ENCODE results near the gene ENO3. TPM values are rescaled to one million over a fixed set of nuclear protein-coding genes. Genes with fewer than 3 reads are reported as not detected.
"Not testable (repeated sequence)": the region's sequence is repeated elsewhere in the genome, so short reads cannot be mapped to it uniquely, and the experiment has no call there.

ENO3 gene
- total and polyA plus RNA-seq, 5 experiments from 2014 or later: 1.5 to 36.7 (median 3.0) TPM

- ATAC-seq: no peak
- Mint-ChIP-seq H3K27me3 (no peaks in the 10 kb centered on the region), H3K27ac (no peak overlapping the region), H3K36me3 (no peaks in the 10 kb centered on the region), H3K4me3 (no peak overlapping the region), H3K4me1 (peaks cover 0 to 6% (median 3%) of the 10 kb centered on the region in 4 donors), H3K9me3 (no peaks in the 10 kb centered on the region)
- DNase-seq: no peak
- POLR2A ChIA-PET: interaction anchor here (0.6 to 1.0 kb wide), 3 partner anchors 19 to 897 kb away, joined by 3 read pairs; no protein-coding TSS in a partner anchor
Observed at GRCh38 chr17:4920351-4921048, 30.4 kb upstream of the ENO3 start.

DNA sequence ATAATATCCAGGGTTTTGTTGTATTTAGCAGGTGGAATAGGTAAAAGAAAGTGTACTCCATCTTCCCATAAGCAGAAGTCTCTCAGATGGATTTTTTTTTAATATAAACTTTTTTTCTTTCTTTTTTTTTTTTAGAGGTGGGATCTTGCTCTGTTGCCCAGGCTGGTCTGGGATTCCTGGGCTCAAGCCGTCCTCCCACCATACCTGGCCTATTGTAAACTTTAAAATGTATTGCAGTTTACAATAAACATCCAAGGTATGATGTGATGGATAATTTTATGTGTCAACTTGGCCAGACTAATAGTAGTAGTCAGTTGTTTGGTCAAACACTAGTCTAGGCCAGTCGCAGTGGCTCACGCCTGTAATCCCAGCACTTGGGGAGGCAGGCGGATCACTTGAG is 29.6 kb upstream of the ENO3 start:
- no peak overlapping the region for H3K27ac Mint-ChIP-seq
- DNase-seq (no peak), ATAC-seq (no peak)
- no peak overlapping the region for H3K4me3 Mint-ChIP-seq
- H3K27me3 Mint-ChIP-seq: no peaks in the 10 kb centered on the region
- no peaks in the 10 kb centered on the region for H3K9me3 Mint-ChIP-seq
- no peaks in the 10 kb centered on the region for H3K36me3 Mint-ChIP-seq
- peaks cover 0 to 6% (median 3%) of the 10 kb centered on the region in 4 donors for H3K4me1 Mint-ChIP-seq
- POLR2A ChIA-PET: interaction anchor here (0.7 kb wide), 1 partner anchor 898 kb away, joined by 3 read pairs; no protein-coding TSS in a partner anchor

DNA sequence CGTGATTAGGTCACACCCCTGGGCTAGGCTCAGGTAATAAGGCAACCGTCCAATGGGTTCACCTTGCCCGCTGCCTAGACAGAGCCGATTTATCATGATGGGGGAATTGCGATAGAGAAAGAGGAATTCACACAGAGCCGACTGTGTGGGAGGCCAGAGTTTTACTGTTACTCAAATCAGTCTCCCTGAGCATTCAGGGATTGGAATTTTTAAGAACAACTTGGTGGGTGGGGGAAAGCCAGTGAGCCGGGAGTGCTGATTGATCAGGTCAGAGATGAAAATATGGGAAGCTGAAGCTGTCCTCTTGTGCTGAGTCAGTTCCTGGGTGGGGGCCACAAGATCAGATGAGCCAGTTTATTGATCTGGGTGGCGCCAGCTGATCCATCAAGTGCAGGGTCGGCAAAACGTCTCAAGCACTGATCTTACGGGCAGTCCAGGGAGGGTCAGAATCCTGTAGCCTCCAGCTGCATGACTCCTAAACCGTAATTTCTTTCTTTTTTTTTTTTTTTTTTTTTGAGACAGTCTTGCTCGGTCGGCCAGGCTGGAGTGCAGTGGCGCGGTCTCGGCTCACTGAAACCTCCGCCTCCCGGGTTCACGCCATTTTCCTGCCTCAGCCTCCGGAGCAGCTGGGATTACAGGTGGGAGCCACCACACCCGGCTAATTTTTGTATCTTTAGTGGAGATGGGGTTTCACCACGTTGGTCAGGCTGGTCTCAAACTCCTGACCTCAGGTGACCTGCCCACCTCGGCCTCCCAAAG is 24.2 kb upstream of the ENO3 start:
- DNase-seq, H3K4me3 Mint-ChIP-seq, H3K27me3 Mint-ChIP-seq, H3K9me3 Mint-ChIP-seq, ATAC-seq: not testable (repeated sequence)
- Mint-ChIP-seq H3K4me1 (peaks cover 3 to 12% (median 5%) of the 10 kb centered on the region in 4 donors), H3K27ac (peak overlapping the region in 1 of 10 donors; percentile 26), H3K36me3 (peaks cover 6 to 28% (median 6%) of the 10 kb centered on the region in 3 donors)
- POLR2A ChIA-PET: interaction anchor here (0.6 kb wide), 1 partner anchor 21 kb away, joined by 3 read pairs; no protein-coding TSS in a partner anchor

GRCh38 chr17:4928881-4929280 is 22.0 kb upstream of the ENO3 start:
- H3K4me3 Mint-ChIP-seq: no peak overlapping the region
- H3K9me3 Mint-ChIP-seq: no peaks in the 10 kb centered on the region
- ATAC-seq (no peak), DNase-seq (no peak)
- H3K4me1 Mint-ChIP-seq: peaks cover 14 to 25% (median 17%) of the 10 kb centered on the region in 4 donors
- no peaks in the 10 kb centered on the region for H3K27me3 Mint-ChIP-seq
- peak overlapping the region in 2 of 10 donors; percentile 49 to 66 for H3K27ac Mint-ChIP-seq
- POLR2A ChIA-PET: interaction anchor here (1.0 kb wide), 1 partner anchor 32 kb away, joined by 3 read pairs; no protein-coding TSS in a partner anchor
- H3K36me3 Mint-ChIP-seq: peaks cover 6 to 30% (median 6%) of the 10 kb centered on the region in 3 donors

DNA sequence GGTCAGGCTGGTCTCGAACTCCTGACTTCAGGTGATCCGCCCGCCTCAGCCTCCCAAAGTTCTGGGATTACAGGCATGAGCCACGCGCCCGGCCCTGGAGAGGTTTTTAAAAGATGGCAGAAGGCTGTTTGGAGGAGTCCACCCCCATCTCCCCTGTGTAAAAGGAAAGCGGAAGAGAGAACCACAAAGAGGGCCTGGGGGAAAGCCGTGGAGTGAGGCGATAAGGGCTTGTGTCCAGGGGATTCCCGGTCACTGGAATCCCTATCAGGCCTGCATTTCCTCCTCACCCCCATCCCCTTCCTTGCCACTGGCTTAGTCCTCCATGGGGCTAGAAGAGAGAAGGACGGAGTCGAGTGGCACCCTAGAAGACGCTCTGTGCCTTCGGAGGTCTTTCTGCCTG is 19.0 kb upstream of the ENO3 start, which contains the start of gene GP1BA:
Gene GP1BA (plus strand): TSS at position 315 of the 400 bp plus-strand sequence. CDS start 328 bp downstream, outside the sequence.
- H3K27ac Mint-ChIP-seq: peak within 1 kb of the TSS in 5 of 10 donors; percentile 1 to 82 (median 82)
- DNase-seq: no peak
- no peaks in the 10 kb centered on the region for H3K27me3 Mint-ChIP-seq
- H3K4me3 Mint-ChIP-seq: peak within 1 kb of the TSS in 1 of 10 donors; percentile 26
- peaks cover 6 to 32% (median 6%) of the 10 kb centered on the region in 3 donors for H3K36me3 Mint-ChIP-seq
- POLR2A ChIA-PET: interaction anchor here (0.6 to 1.8 kb wide), 2 partner anchors 9 to 389 kb away, joined by 3 to 9 read pairs; no protein-coding TSS in a partner anchor
- peaks cover 31 to 46% (median 33%) of the 10 kb centered on the region in 4 donors for H3K4me1 Mint-ChIP-seq
- no peaks in the 10 kb centered on the region for H3K9me3 Mint-ChIP-seq
- no peak for ATAC-seq

- Mint-ChIP-seq H3K4me1 (peaks cover 34 to 52% (median 36%) of the 10 kb centered on the region in 4 donors), H3K9me3 (no peaks in the 10 kb centered on the region), H3K27ac (peak overlapping the region in 2 of 10 donors; percentile 1 to 82), H3K27me3 (no peaks in the 10 kb centered on the region), H3K4me3 (no peak overlapping the region), H3K36me3 (peaks cover 4 to 36% (median 6%) of the 10 kb centered on the region in 3 donors)
- POLR2A ChIA-PET: interaction anchor here (1.8 kb wide), 1 partner anchor 9 kb away, joined by 3 read pairs; no protein-coding TSS in a partner anchor
- no peak for ATAC-seq
- DNase-seq: no peak
Observed at GRCh38 chr17:4932756-4933155, 18.2 kb upstream of the ENO3 start.

- DNase-seq (no peak), ATAC-seq (no peak)
- Mint-ChIP-seq H3K27ac (peak overlapping the region in 6 of 10 donors; percentile 41 to 88 (median 60)), H3K36me3 (peaks cover 2 to 36% (median 6%) of the 10 kb centered on the region in 3 donors), H3K27me3 (no peaks in the 10 kb centered on the region), H3K4me1 (peaks cover 38 to 59% (median 42%) of the 10 kb centered on the region in 4 donors), H3K4me3 (peak overlapping the region in 6 of 10 donors; percentile 18 to 69 (median 41)), H3K9me3 (no peaks in the 10 kb centered on the region)
- POLR2A ChIA-PET: interaction anchor here (0.7 to 1.6 kb wide), 5 partner anchors 12 to 177 kb away, joined by 3 to 4 read pairs (median 3); no protein-coding TSS in a partner anchor
Observed at GRCh38 chr17:4933646-4934045, 17.3 kb upstream of the ENO3 start.

- H3K4me1 Mint-ChIP-seq: peaks cover 41 to 66% (median 50%) of the 10 kb centered on the region in 4 donors
- H3K36me3 Mint-ChIP-seq: peaks cover 2 to 30% (median 6%) of the 10 kb centered on the region in 3 donors
- POLR2A ChIA-PET: interaction anchor here (0.6 to 1.6 kb wide), 7 partner anchors 11 to 177 kb away, joined by 3 to 4 read pairs (median 3); partner anchors contain the start of gene PFN1
- peak overlapping the region in 7 of 10 donors; percentile 37 to 69 (median 52) for H3K4me3 Mint-ChIP-seq
- H3K27me3 Mint-ChIP-seq: no peaks in the 10 kb centered on the region
- DNase-seq: no peak
- no peaks in the 10 kb centered on the region for H3K9me3 Mint-ChIP-seq
- H3K27ac Mint-ChIP-seq: peak overlapping the region; percentile 41 to 88 (median 62)
- peak; percentile 29 to 68 for ATAC-seq
Observed at GRCh38 chr17:4934173-4934979, 16.5 kb upstream of the ENO3 start.

- peaks cover 2 to 25% (median 4%) of the 10 kb centered on the region in 3 donors for H3K36me3 Mint-ChIP-seq
Observed at GRCh38 chr17:4935650-4936049, 15.3 kb upstream of the ENO3 start.

DNA sequence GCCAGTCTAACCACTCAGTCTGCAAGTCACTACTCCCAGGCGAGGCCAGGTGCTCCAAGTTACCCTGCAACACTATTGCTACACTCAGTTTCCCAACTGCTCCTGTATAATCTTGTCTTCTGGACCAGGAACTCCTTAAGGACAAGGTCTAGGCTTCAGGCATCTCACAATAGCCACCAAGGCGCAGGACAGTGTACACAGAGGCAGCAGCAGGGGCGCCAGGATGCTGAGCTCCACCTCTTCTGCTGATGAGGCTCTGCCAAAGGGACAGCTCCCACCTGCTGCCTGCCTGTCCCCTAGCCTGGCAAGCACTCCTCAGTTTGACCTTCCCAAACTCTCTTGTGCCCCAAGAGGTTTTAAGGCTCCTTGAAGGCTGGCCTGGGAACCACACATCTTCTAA is 14.5 kb upstream of the ENO3 start:
- POLR2A ChIA-PET: interaction anchor here (6.9 to 25.2 kb wide), 2 partner anchors 15 to 32 kb away, joined by 179 to 635 read pairs; partner anchors contain the start of genes ENO3, PFN1 and SPAG7
- no peaks in the 10 kb centered on the region for H3K9me3 Mint-ChIP-seq
- H3K36me3 Mint-ChIP-seq: peaks cover 0 to 22% (median 0%) of the 10 kb centered on the region in 3 donors
- H3K4me1 Mint-ChIP-seq: peaks cover 41 to 77% (median 59%) of the 10 kb centered on the region in 4 donors
- H3K27ac Mint-ChIP-seq: peak overlapping the region in 7 of 10 donors; percentile 26 to 84 (median 69)
- no peak for DNase-seq
- no peaks in the 10 kb centered on the region for H3K27me3 Mint-ChIP-seq
- no peak for ATAC-seq
- H3K4me3 Mint-ChIP-seq: peak overlapping the region in 4 of 10 donors; percentile 0 to 38 (median 22)

More at GRCh38 chr17:4935650-4936049, 15.3 kb upstream of the ENO3 start:
- DNase-seq (no peak), ATAC-seq (no peak)
- Mint-ChIP-seq H3K27me3 (no peaks in the 10 kb centered on the region), H3K4me3 (no peak overlapping the region), H3K9me3 (no peaks in the 10 kb centered on the region), H3K4me1 (peaks cover 41 to 72% (median 53%) of the 10 kb centered on the region in 4 donors), H3K27ac (peak overlapping the region in 5 of 10 donors; percentile 29 to 84 (median 80))
- POLR2A ChIA-PET: interaction anchor here (6.9 to 25.2 kb wide), 2 partner anchors 15 to 33 kb away, joined by 179 to 635 read pairs; partner anchors contain the start of genes ENO3, PFN1 and SPAG7

- DNase-seq: no peak
- no peaks in the 10 kb centered on the region for H3K9me3 Mint-ChIP-seq
- H3K27ac Mint-ChIP-seq: peak overlapping the region in 3 of 10 donors; percentile 15 to 56 (median 24)
- H3K27me3 Mint-ChIP-seq: no peaks in the 10 kb centered on the region
- peaks cover 0 to 33% (median 5%) of the 10 kb centered on the region in 3 donors for H3K36me3 Mint-ChIP-seq
- ATAC-seq: no peak
- peak overlapping the region in 5 of 10 donors; percentile 22 to 99 (median 94) for H3K4me3 Mint-ChIP-seq
- POLR2A ChIA-PET: interaction anchor here (6.9 to 25.2 kb wide), 2 partner anchors 13 to 31 kb away, joined by 179 to 635 read pairs; partner anchors contain the start of genes ENO3, PFN1 and SPAG7
- peaks cover 42 to 79% (median 65%) of the 10 kb centered on the region in 4 donors for H3K4me1 Mint-ChIP-seq
Observed at GRCh38 chr17:4937553-4937952, 13.4 kb upstream of the ENO3 start.

All from naive thymus-derived CD8-positive, alpha-beta T cell (primary cell).